Glomerular visceral epithelial cell (primary cell): ENCODE measurements around the gene EXOC4.

Source experiments
- DNase-seq: peaks from one replicate; pipeline ENCODE4 v3.0.0-alpha.2; 2016; ENCODE audit errors: extremely low spot score

Gene EXOC4

GRCh38 chr7:133672866-133673265 is 420.0 kb downstream of the EXOC4 start:
- peak; percentile 62 for DNase-seq

- DNase-seq = no peak
Measured at GRCh38 chr7:133674079-133674763, 421.3 kb downstream of the EXOC4 start.

DNA sequence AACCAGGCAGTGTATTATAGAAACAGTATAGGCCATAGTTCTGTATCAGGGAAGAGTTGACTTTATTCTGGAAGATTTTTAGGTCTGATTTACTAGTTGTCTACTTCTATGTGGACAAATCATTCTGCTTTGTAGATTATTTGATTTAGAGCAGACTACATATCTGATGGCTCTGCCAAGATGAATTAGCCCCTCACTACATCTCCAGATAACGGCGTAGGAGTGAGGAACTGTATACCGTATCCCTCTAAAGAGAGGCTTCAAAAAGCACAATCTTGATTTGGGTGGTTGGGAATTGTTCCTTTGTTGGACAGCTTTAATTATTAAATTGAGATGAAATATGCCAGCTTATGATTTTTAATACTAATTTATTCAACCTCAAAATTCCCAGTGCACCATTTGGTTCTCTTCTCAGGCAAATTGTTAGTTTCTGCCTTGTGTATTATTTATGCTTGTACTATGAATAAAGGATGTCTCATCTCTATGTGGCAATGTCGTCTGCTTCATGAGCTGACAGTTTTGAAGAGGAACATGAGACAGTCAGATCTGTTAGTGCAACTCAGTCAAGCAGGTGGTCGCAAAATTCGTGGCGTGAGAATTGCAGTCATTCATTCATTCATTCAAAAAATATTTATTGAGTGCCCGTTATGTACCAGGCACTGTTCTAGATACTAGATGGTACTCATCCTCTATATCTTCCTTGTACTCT is 422.8 kb downstream of the EXOC4 start:
- DNase-seq = no peak

DNA sequence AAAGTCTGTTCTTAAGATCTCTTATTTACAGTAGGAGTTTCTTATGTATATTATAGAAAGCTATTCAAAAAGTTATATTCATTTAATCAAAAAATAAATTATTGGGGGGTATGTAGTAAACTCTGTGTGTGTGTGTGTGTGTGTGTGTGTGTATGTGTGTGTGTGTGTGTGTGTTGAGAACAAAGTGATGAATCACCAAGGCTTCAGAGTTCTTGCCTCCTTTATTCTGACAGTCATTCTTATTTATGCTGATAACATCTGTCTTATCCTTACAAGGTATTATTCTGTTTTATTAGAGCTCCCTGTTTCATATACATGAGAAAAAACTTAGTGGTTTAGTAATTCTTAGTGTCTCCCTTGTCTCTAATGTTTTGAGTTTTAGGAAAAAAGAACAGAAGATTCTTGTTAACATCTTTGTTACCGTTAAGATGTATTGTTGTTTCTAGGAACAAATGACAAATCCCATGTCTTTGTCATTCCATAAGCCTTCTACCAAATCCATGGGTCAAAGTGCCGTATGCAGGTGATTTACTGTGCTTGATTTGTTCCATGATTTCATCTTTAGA is 424.0 kb downstream of the EXOC4 start:
- no peak for DNase-seq

DNA sequence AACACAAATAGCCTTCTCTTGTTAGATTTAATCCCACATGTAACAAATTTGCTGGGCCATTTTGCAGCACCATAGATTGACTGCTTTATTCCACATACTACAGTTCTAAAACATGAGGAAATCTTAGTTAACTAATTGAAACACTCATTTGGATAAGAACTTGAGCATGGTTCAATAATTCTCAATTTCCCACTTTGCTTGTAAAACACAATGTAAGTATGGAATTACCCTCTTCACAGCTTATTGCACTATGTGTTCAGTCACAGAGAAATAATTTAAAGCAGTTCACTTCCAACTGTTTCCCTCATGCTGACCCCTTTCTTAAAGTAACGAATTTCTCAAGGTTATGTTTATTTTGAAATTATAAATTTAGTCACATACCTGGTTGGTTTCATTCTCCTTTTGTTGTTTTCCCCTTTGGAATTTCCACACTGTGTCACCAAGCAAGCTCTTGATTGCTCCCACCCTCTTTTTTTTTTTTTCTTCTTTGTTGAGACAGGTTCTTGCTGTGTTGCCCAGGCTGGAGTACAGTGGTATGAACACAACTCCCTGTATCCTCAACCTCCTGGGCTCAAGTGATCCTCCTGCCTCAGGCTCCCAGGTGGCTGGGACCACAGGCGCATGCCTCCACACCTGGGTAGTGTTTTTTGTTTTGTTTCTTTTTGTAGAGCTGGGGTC is 425.4 kb downstream of the EXOC4 start:
- DNase-seq = no peak

GRCh38 chr7:133679977-133680376 is 427.1 kb downstream of the EXOC4 start:
- DNase-seq = no peak

GRCh38 chr7:133681529-133681928 is 428.7 kb downstream of the EXOC4 start:
- no peak for DNase-seq

DNA sequence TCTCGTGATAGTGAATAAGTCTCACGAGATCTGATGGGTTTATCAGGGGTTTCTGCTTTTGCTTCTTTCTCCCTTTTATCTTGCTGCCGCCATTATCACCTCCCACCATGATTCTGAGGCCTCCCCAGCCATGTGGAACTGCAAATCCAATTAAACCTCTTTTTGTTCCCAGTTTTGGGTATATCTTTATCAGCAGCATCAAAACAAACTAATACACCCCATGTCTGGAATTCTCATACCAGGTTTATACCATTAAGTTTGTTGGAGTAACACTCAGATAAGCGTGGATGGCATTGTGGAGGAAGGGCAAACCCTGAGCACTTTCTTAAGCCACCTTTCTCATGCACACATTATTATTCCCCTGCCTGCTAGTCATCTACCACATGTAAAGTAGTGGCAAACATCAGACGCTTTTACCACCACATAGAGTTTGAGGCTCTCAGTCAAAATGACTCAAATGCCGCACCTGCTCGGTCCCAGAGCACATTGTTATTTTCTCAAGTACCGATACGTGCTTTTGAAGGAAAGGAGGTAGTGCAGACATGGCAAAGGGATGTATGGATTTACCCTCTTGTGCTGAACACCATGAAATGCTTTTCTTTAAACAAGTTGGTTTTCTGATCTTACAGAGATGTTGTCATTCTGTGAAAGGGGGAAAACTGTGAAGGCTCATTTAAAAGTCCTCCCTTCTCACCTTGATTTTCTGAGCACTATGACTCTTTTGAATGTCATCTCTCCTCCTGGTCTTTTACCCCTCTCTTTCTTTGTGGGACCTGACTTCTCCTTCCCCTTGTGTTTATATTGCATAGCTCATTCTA is 429.7 kb downstream of the EXOC4 start:
- no peak for DNase-seq

DNA sequence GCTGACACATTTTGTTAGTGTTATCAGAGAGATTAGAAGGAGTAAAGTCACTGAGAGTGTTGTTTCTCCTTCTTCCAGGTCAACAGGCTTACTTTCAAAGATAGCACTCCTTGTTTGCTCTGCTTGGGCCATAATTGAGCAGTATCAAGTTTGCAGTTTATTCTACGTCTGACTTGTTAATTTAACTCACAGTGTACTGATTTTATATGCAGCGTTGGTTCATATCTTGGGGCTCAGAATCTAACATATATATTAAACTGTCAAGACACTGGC is 430.2 kb downstream of the EXOC4 start:
- no peak for DNase-seq

GRCh38 chr7:133688483-133689239 is 435.8 kb downstream of the EXOC4 start:
- no peak for DNase-seq

DNA sequence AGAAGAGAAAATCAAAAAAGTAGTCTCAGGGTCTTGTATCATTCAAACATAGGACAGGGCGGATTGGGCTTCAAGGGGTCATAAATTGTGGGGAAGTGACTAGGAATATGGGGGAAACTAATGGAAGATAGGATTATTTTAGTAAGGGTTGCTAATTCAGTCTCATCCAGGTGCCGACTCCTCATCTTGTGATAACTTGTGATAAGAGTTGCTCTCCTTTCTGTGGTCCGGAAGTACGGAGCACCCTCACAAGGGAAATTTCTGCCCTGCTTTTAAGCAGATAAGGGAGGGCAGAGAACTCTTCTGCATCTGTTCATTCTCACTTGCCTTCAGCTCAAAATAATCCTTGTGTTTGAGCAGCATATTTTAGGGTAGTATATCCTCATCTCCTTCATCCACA is 437.9 kb downstream of the EXOC4 start:
- DNase-seq = no peak

DNA sequence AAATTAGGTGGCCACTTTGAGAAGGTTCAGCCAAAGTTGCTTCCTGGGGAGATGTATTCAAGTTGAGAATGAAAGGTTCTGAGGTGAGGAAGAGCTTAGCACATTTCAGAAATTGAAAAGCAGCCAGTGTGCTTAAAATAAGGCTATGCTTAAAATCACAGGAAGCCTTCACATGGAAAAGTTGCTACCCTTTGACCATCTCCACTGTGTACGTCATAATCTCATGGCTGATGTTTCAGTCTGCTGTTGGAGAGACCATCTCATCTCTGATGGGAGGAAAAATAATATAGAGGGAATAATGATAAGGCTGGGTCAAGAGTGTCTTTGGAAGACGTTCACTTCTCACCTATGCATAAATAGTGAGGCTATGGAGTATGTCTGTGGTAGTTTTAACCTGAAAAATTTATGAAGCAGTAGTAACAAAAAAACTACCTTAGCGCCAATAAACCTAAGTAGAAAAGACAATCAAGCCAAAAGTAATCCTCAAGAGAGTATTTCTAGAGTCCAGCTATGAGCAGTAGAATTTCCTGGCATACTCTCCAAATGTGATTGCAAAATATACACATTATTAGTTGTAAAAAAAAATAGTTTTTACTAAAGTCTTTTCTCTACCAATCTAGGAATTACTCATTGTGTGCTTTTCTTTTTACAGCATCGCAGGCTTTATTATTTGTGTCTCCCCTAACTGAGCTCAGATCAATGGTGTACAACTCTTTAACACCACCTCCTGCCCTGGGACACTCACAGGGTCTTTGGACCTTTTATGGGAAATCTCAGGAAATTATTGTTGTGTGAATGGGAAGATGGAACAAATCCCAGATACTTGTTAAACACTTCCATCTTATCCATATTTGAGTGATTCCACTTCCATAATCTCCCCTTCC is 439.1 kb downstream of the EXOC4 start:
- no peak for DNase-seq

DNA sequence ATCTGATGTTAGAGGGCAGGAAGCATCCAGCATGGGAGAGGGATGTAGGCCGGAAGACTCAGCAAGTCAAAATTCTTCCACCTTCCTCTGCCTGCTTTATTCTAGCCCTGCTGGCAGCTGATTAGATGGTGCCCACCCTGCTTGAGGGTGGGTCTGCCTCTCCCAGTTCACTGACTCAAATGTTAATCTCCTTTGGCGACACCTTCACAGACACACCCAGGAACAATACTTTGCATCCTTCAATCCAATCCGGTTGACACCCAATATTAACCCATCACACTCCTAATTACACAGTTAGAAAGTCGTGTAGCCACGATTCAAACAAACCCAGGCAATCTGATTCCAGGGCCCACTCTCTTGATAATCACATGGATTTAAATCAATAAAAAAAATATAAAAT is 440.4 kb downstream of the EXOC4 start:
- DNase-seq = no peak

GRCh38 chr7:133696056-133696455 is 443.2 kb downstream of the EXOC4 start:
- DNase-seq = peak; percentile 7

DNA sequence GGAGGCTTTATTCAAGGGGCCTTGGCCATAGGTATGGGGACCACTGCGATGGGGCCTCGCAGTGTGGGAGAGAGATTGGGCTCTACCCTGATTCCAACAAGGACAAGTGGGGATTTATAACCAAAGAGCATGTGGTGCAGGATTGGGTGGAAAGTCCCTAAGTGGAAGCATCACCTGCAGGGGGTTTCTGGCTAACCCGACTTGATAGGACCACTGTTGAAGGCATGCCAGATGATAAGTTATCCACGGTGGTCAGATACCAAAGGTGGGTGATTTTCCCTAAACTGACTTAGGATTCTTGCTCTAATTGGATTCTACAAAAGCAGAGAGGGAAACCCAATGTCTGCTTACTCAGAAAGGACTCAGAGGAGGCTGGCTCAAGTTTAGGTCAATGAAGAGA is 444.7 kb downstream of the EXOC4 start:
- no peak for DNase-seq

- no peak for DNase-seq
Measured at GRCh38 chr7:133698127-133698526, 445.2 kb downstream of the EXOC4 start.

DNA sequence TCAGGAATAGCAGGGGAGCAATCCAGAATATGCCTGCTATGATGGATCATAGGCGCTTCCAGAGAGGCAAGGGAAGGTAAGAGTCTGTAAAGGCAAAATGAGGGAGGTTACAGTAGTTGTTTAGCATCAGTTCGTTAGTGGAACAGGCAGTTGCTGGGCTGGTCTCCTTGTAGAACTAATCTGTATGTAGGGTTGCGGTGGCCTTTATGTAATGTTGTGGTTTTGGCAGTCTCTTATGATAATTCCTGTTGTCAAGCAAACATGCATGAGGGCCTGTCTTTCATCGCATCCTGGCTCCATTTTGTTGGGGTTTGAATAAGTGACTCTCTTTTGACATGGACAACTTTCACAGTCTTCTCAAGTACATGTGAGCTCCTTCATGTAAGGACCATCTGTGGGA is 446.5 kb downstream of the EXOC4 start:
- no peak for DNase-seq

- DNase-seq = no peak
Measured at GRCh38 chr7:133702078-133702477, 449.2 kb downstream of the EXOC4 start.

DNA sequence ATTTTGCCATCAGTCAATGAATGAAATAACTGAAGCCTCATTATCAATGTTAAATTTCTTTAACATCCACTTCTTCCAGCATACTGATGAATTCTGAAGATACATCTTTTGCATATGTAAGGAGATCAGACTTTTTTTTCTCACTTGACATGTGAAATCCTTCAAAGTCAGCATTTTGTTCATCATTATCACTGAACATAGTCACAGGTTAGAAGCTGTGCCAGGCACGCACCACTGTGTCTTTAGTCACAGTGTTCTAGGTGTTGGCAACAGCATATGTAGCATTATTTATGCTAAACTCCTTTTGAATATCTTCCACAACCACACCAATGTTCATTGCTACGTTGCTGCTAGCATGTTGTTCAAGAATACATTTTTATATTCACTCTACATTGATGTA is 450.1 kb downstream of the EXOC4 start:
- no peak for DNase-seq

DNA sequence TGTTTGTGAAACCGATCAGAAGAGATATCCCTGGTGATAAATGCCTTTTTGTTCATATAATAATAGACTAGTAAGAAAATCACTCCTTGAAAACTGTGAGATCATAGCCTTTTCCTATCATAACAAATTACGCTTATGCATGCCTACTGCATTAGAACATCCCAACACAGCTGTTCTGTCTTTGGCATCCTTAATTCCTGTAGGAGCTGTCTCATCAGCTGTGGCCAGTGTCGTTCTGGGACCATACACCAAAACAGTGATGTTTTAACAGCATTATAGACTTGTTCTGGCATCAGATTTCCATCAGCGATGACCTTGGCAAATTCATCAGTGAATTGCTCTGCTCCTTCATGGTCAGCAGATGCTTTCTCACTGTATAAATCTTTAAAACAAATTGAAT is 450.7 kb downstream of the EXOC4 start:
- DNase-seq = peak; percentile 86
